Gastrocnemius medialis (tissue), 4 donors: ENCODE data around the gene GNAI2. TPM values are rescaled to one million over a fixed set of nuclear protein-coding genes. Genes with fewer than 3 reads are reported as not detected.

Experiments used
- ATAC-seq, 2 donors: fragments of 150-250 bp; one replicate each; pipeline ENCODE4 v1.9.1; 2016
- DNase-seq, 2 donors: peaks; one replicate each; pipeline ENCODE4 v3.0.0-alpha.2; 2019
- H3K27ac ChIP-seq, 4 donors: fragments of 200-600 bp; sonication (generic); 1 replicate in 1 of 4; 2 replicates in 3 of 4; pipeline ENCODE4 v1.5.1; 2016 to 2018; ENCODE audit warnings: mild to moderate bottlenecking in 2 of 4, moderate library complexity in 1 of 4
- H3K27me3 ChIP-seq, 3 donors: fragments of 200-600 bp; sonication (generic) in 2 of 3; 1 replicate in 1 of 3; 2 replicates in 2 of 3; pipeline versions ENCODE4 v1.5.1 to v1.6.0; 2016 to 2019; ENCODE audit warnings: mild to moderate bottlenecking in 1 of 3, moderate library complexity in 1 of 3
- H3K36me3 ChIP-seq, 2 donors: fragments of 200-600 bp; sonication (generic) in 1 of 2; one replicate each; pipeline ENCODE4 v1.5.1; 2017 to 2018
- H3K4me1 ChIP-seq, 2 donors: fragments of 200-600 bp; sonication (generic) in 1 of 2; one replicate each; pipeline ENCODE4 v1.5.1; 2016 to 2017; ENCODE audit warnings: mild to moderate bottlenecking in 2 of 2
- H3K4me3 ChIP-seq, 4 donors: fragments of 200-600 bp; sonication (generic) in 3 of 4; 1 replicate in 1 of 4; 2 replicates in 3 of 4; pipeline ENCODE4 v1.5.1; 2016 to 2019; ENCODE audit warnings: mild to moderate bottlenecking in 2 of 4
- H3K9me3 ChIP-seq, 3 donors: fragments of 200-600 bp; sonication (generic) in 2 of 3; 1 replicate in 1 of 3; 2 replicates in 2 of 3; pipeline ENCODE4 v1.5.1; 2016 to 2019
- CTCF ChIP-seq, 5 experiments: fragments of 450-650 bp in 3 of 5; fragments of 200-600 bp in 2 of 5; sonication (generic) in 2 of 5; IDR thresholded peaks in 4 of 5; conservative IDR thresholded peaks in 1 of 5; 1 replicate in 4 of 5; 2 replicates in 1 of 5; pipeline ENCODE4 v1.5.1; 2016 to 2019; ENCODE audit warnings: antibody characterized with exemption in 5 of 5, mild to moderate bottlenecking in 3 of 5, moderate library complexity in 3 of 5
- POLR2A ChIP-seq, 2 donors: fragments of 450-650 bp; IDR thresholded peaks; one replicate each; pipeline ENCODE4 v1.6.1; 2017; ENCODE audit warnings: antibody characterized with exemption in 2 of 2, mild to moderate bottlenecking in 2 of 2, moderate library complexity in 2 of 2
- in situ Hi-C, 4 donors: fragments of 200-750 bp; cut with MboI; loops; one replicate each; pipeline versions ENCODE4 v1.15.0 to v1.8.0; 2017; ENCODE audit warnings: low sequenced_read_pairs in 4 of 4
- intact Hi-C: fragments of 100-400 bp; cut with DNase I; formaldehyde crosslinking; loops from one replicate; pipeline ENCODE4 v1.15.1; 2023; ENCODE audit warnings: low total_unique reads
- total RNA-seq, 4 donors: library from RNA; depleted of rRNA; stranded (reverse); fragments of >200 nt; gene quantifications; one replicate each; pipeline versions ENCODE4 v1.1.0 to v1.2.3, GENCODE V29; 2016

Gene GNAI2
- total RNA-seq, 4 donors from 2014 or later = 26.7 to 67.8 (median 39.8) TPM

GRCh38 chr3:50293079-50293801 lies 57.2 kb downstream of the GNAI2 start:
- peak in 1 of 2 donors; percentile 1 for ATAC-seq
- in situ Hi-C loops = loop anchor here in 1 of 4 donors (25.0 kb wide), 1 partner anchor 356 kb away; the partner anchor contains the start of genes MON1A and RBM6
- no peak for TF ChIP-seq CTCF (IDR thresholded peaks at IDR 0.05 in 4 of 5, conservative IDR thresholded peaks at IDR 0.05 in 1 of 5)
- no peak for TF ChIP-seq POLR2A (IDR thresholded peaks at IDR 0.05)

GRCh38 chr3:50294089-50294488 lies 58.1 kb downstream of the GNAI2 start:
- H3K27me3 ChIP-seq = no peaks in the 10 kb centered on the region
- DNase-seq = no peak
- H3K9me3 ChIP-seq = no peaks in the 10 kb centered on the region
- intact Hi-C loops (no loop called here), in situ Hi-C loops (loop anchor here in 1 of 4 donors (25.0 kb wide), 1 partner anchor 357 kb away; the partner anchor contains the start of genes MON1A and RBM6)
- TF ChIP-seq CTCF (IDR thresholded peaks at IDR 0.05 in 4 of 5, conservative IDR thresholded peaks at IDR 0.05 in 1 of 5) = no peak
- no peak for TF ChIP-seq POLR2A (IDR thresholded peaks at IDR 0.05)
- ATAC-seq = no peak
- peaks cover 28 to 35% of the 10 kb centered on the region in 2 donors for H3K4me1 ChIP-seq
- peak overlapping the region in 3 of 4 donors; percentile 97 to 98 (median 97) for H3K27ac ChIP-seq
- H3K36me3 ChIP-seq = peaks cover 0 to 22% of the 10 kb centered on the region in 2 donors
- H3K4me3 ChIP-seq = no peak overlapping the region

More at GRCh38 chr3:50293079-50293801, 57.2 kb downstream of the GNAI2 start:
- intact Hi-C loops = no loop called here
- peak overlapping the region; percentile 60 to 96 (median 94) for H3K4me3 ChIP-seq
- H3K36me3 ChIP-seq = peaks cover 0 to 30% of the 10 kb centered on the region in 2 donors
- peak overlapping the region; percentile 97 to 99 (median 98) for H3K27ac ChIP-seq
- H3K27me3 ChIP-seq = no peaks in the 10 kb centered on the region
- DNase-seq = peak in 1 of 2 donors; percentile 49
- peaks cover 22 to 28% of the 10 kb centered on the region in 2 donors for H3K4me1 ChIP-seq
- no peaks in the 10 kb centered on the region for H3K9me3 ChIP-seq

GRCh38 chr3:50294492-50295403 lies 58.7 kb downstream of the GNAI2 start:
- Histone ChIP-seq H3K27ac (peak overlapping the region in 1 of 4 donors; percentile 97), H3K4me3 (no peak overlapping the region), H3K27me3 (no peaks in the 10 kb centered on the region), H3K4me1 (peaks cover 28 to 36% of the 10 kb centered on the region in 2 donors), H3K36me3 (peaks cover 0 to 15% of the 10 kb centered on the region in 2 donors), H3K9me3 (no peaks in the 10 kb centered on the region)
- ATAC-seq = no peak
- intact Hi-C loops = no loop called here
- in situ Hi-C loops = loop anchor here in 1 of 4 donors (25.0 kb wide), 1 partner anchor 357 kb away; the partner anchor contains the start of genes MON1A and RBM6
- TF ChIP-seq POLR2A (IDR thresholded peaks at IDR 0.05) = no peak
- no peak for TF ChIP-seq CTCF (IDR thresholded peaks at IDR 0.05 in 4 of 5, conservative IDR thresholded peaks at IDR 0.05 in 1 of 5)
- no peak for DNase-seq

GRCh38 chr3:50295553-50296431 lies 59.8 kb downstream of the GNAI2 start:
- no peak for DNase-seq
- no peaks in the 10 kb centered on the region for H3K27me3 ChIP-seq
- no peak for ATAC-seq
- in situ Hi-C loops = loop anchor here in 1 of 4 donors (25.0 kb wide), 1 partner anchor 358 kb away; the partner anchor contains the start of genes MON1A and RBM6
- no peak overlapping the region for H3K4me3 ChIP-seq
- H3K4me1 ChIP-seq = peaks cover 36 to 42% of the 10 kb centered on the region in 2 donors
- H3K9me3 ChIP-seq = no peaks in the 10 kb centered on the region
- intact Hi-C loops = no loop called here
- H3K36me3 ChIP-seq = peaks cover 0 to 5% of the 10 kb centered on the region in 2 donors
- no peak overlapping the region for H3K27ac ChIP-seq
- TF ChIP-seq POLR2A (IDR thresholded peaks at IDR 0.05) = no peak
- no peak for TF ChIP-seq CTCF (IDR thresholded peaks at IDR 0.05 in 4 of 5, conservative IDR thresholded peaks at IDR 0.05 in 1 of 5)
